ENCODE measurements around the gene GRM8. TPM values are rescaled to one million over a fixed set of nuclear protein-coding genes. Genes with fewer than 3 reads are reported as not detected.

The GRM8 gene
- total RNA-seq, 6 experiments from 2014 or later, result not detected

DNA sequence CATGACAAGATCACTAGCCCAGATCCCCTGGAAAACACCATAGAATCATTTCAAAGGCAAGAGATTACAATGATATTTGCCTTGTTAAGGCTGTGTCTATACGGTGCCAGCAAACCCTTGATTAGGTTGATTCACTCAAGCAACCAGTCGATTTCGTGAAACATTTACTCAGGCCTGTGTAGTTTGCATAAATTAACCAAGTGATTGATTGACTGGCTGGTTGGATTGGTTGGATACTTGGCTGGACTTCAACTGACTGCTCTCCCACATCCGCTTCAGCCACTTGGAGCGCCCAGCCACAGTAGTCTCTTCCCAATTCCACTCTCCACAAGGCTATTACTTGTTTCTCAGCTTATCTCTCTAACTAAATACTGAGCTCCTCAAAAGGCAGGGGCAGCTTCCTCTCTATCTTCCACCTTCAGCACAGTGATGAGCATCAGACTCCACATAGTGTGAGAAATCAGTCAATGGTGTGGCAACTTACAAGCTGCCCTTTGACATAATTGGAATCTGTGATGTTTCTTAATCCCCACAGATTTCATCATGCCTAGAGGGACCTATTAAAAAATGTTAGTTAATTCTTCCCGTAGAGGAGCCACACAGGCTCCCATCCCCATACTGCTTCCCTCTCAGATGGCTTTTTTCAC lies 217.4 kb downstream of the GRM8 start:
- Mint-ChIP-seq H3K27ac (no peak overlapping the region), H3K4me3 (no peak overlapping the region)

DNA sequence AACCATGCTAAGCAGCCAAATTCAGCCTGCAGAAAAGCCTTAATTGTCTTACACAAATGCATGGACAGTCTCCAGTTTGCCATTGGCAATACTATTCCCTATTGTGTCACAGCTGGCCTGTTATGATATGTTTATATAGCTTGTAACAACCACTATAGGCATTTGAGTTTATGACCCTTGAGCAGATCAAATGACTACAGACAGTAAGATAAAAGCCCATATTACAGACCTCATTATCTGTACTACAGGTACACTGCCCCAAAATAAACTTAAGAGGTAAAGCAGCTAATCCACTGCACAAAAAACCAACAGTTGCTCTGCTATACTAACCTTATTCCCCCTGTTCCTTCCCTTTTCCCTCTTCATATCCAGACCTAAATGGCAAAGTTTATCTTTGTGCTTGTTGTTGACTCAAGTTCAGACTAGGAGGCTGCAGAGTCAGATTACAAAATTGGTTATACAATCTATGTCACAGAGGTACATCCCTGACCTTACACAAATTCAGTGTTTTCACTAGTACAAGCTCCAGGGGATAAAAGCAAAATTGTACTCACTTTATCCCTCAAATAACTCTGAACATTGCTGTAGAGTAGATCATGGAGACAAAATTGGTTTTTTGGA lies 218.4 kb downstream of the GRM8 start:
- Mint-ChIP-seq H3K27me3 (ENCODE audit: insufficient read depth) (no peaks in the 10 kb centered on the region), H3K4me3 (no peak overlapping the region)
- no peak for DNase-seq

More for the DNA sequence above, 217.4 kb downstream of the GRM8 start:
- no peaks in the 10 kb centered on the region; the same call in 1 of the 2 replicates for H3K36me3 Mint-ChIP-seq (ENCODE audit: low read depth)
- H3K27me3 Mint-ChIP-seq (ENCODE audit: insufficient read depth), result no peaks in the 10 kb centered on the region
- TF ChIP-seq, protein P1, sequence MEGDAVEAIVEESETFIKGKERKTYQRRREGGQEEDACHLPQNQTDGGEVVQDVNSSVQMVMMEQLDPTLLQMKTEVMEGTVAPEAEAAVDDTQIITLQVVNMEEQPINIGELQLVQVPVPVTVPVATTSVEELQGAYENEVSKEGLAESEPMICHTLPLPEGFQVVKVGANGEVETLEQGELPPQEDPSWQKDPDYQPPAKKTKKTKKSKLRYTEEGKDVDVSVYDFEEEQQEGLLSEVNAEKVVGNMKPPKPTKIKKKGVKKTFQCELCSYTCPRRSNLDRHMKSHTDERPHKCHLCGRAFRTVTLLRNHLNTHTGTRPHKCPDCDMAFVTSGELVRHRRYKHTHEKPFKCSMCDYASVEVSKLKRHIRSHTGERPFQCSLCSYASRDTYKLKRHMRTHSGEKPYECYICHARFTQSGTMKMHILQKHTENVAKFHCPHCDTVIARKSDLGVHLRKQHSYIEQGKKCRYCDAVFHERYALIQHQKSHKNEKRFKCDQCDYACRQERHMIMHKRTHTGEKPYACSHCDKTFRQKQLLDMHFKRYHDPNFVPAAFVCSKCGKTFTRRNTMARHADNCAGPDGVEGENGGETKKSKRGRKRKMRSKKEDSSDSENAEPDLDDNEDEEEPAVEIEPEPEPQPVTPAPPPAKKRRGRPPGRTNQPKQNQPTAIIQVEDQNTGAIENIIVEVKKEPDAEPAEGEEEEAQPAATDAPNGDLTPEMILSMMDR (IDR thresholded peaks at IDR 0.05), result no peak
- no peaks in the 10 kb centered on the region for H3K4me1 Mint-ChIP-seq (ENCODE audit: low read depth)
- peaks cover 42% of the 10 kb centered on the region for H3K9me3 Mint-ChIP-seq
- no peak for DNase-seq

DNA sequence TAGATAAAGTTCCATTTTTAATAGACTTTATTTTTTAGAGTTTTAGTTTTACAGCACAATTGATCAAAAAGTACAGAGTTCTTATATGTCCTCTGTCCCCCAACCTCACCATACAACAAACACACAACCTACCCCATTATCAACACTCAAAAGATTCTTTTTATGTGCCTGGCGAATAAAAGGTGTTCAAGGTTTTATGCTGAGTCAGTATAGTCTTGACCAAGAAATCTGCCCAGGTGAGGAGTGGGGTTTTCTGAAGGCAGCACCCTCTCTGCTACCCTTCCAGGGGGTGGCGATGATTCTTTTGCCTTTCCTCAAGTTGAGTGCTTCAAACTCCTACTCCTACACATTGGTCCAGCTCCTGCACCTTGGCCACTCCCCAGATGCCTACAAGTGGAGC lies 222.9 kb downstream of the GRM8 start:
- Mint-ChIP-seq H3K9me3 (peaks cover 29% of the 10 kb centered on the region), H3K27me3 (ENCODE audit: insufficient read depth) (no peaks in the 10 kb centered on the region), H3K4me3 (no peak overlapping the region), H3K27ac (no peak overlapping the region), H3K4me1 (ENCODE audit: low read depth) (no peaks in the 10 kb centered on the region), H3K36me3 (ENCODE audit: low read depth) (no peaks in the 10 kb centered on the region; the same call in 1 of the 2 replicates)
- TF ChIP-seq, protein P1 (IDR thresholded peaks at IDR 0.05), result no peak
- DNase-seq, result no peak

More for the DNA sequence above, 218.4 kb downstream of the GRM8 start:
- H3K9me3 Mint-ChIP-seq, result peaks cover 47% of the 10 kb centered on the region
- H3K4me1 Mint-ChIP-seq (ENCODE audit: low read depth), result no peaks in the 10 kb centered on the region
- no peaks in the 10 kb centered on the region; the same call in 1 of the 2 replicates for H3K36me3 Mint-ChIP-seq (ENCODE audit: low read depth)
- no peak overlapping the region for H3K27ac Mint-ChIP-seq
- TF ChIP-seq, protein P1 (IDR thresholded peaks at IDR 0.05), result no peak

DNA sequence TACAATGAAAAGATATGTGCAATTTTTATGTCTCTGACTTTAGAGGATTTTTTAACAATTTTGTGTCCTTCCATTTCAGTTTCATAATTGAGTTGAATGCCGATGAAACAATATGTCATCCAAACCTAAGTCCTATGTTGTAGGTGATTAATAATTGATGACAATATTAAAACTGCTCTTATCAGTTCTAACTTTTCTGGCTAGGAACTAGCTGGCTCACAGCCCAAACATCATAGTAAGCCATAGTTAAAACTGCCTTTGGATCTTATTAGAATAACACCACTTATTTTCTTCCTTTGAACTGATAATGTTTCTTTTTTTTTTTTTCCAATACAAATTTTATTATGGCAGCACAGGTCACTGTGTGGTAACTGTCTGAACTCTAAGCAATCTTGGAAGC lies 230.9 kb downstream of the GRM8 start:
- H3K9me3 Mint-ChIP-seq, result peaks cover 33% of the 10 kb centered on the region
- H3K36me3 Mint-ChIP-seq (ENCODE audit: low read depth), result no peaks in the 10 kb centered on the region
- no peak for DNase-seq
- no peak overlapping the region for H3K4me3 Mint-ChIP-seq
- H3K27ac Mint-ChIP-seq, result no peak overlapping the region
- H3K27me3 Mint-ChIP-seq (ENCODE audit: insufficient read depth), result no peaks in the 10 kb centered on the region
- TF ChIP-seq, protein P1 (IDR thresholded peaks at IDR 0.05), result no peak
- no peaks in the 10 kb centered on the region for H3K4me1 Mint-ChIP-seq (ENCODE audit: low read depth)

- Mint-ChIP-seq H3K4me1 (ENCODE audit: low read depth) (no peaks in the 10 kb centered on the region), H3K27ac (no peak overlapping the region), H3K9me3 (peaks cover 33% of the 10 kb centered on the region), H3K4me3 (no peak overlapping the region), H3K36me3 (ENCODE audit: low read depth) (no peaks in the 10 kb centered on the region), H3K27me3 (ENCODE audit: insufficient read depth) (no peaks in the 10 kb centered on the region)
- no peak for DNase-seq
- TF ChIP-seq, protein P1 (IDR thresholded peaks at IDR 0.05), result no peak
These were observed 231.6 kb downstream of the GRM8 start for GRCh38 chr7:127021019-127021738.
